ENCODE data around the gene ZNF487.

DNA sequence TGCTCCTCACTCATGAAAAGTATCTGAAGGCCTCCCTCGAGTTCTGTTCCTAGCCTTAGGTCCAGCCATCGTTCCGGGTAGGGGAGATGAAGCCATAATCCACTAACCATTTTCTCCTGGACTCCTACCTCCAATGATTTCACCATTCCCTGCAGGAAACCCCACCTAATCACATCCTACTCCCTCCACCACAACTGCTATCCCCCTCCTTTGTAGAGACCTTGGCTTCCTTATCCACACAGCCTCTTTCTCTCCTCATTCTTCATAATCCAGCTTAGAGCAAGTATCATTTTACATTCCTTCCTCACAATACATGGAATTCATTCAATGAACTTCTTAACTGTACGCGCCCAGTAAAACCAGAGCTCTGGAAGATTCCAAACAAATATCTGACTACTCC, 46.6 kb upstream of the ZNF487 start:
- TF ChIP-seq, protein P1, sequence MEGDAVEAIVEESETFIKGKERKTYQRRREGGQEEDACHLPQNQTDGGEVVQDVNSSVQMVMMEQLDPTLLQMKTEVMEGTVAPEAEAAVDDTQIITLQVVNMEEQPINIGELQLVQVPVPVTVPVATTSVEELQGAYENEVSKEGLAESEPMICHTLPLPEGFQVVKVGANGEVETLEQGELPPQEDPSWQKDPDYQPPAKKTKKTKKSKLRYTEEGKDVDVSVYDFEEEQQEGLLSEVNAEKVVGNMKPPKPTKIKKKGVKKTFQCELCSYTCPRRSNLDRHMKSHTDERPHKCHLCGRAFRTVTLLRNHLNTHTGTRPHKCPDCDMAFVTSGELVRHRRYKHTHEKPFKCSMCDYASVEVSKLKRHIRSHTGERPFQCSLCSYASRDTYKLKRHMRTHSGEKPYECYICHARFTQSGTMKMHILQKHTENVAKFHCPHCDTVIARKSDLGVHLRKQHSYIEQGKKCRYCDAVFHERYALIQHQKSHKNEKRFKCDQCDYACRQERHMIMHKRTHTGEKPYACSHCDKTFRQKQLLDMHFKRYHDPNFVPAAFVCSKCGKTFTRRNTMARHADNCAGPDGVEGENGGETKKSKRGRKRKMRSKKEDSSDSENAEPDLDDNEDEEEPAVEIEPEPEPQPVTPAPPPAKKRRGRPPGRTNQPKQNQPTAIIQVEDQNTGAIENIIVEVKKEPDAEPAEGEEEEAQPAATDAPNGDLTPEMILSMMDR (conservative IDR thresholded peaks at IDR 0.05; ENCODE audit: low read length), result no peak
- no peak for TF ChIP-seq EZH2phosphoT487 (IDR thresholded peaks at IDR 0.05; ENCODE audit: borderline replicate concordance)

Measured in Loucy (cell line).